HG03039 (cell line): ENCODE measurements around the gene GRK1.
"Not testable (repeated sequence)": the region's sequence is repeated elsewhere in the genome, so short reads cannot be mapped to it uniquely, and the experiment has no call there.

Experiments
- ATAC-seq: cut with Tn5 transposase; IDR thresholded peaks from one replicate; pipeline ENCODE4 v1.9.1; 2021; ENCODE audit warnings: mild to moderate bottlenecking, moderate library complexity; ENCODE audit not compliant: unreplicated experiment

Gene GRK1

GRCh38 chr13:113666951-113667701, at the start of gene GRK1:
Gene GRK1, plus strand, starts transcription at chr13:113667219. Its CDS starts 168 bp downstream, at chr13:113667387.
- ATAC-seq, result no peak

GRCh38 chr13:113617961-113618360, 49.1 kb upstream of the GRK1 start:
- ATAC-seq, result no peak

- no peak for ATAC-seq
These were observed 48.6 kb upstream of the GRK1 start for GRCh38 chr13:113618455-113618854.

GRCh38 chr13:113620036-113620796, 46.8 kb upstream of the GRK1 start:
- ATAC-seq, result no peak

GRCh38 chr13:113621046-113621445, 46.0 kb upstream of the GRK1 start:
- ATAC-seq, result no peak

GRCh38 chr13:113621498-113621897, 45.5 kb upstream of the GRK1 start:
- not testable (repeated sequence) for ATAC-seq

- not testable (repeated sequence) for ATAC-seq
These were observed 45.0 kb upstream of the GRK1 start for GRCh38 chr13:113621986-113622550.

GRCh38 chr13:113622791-113623490, 44.1 kb upstream of the GRK1 start:
- no peak for ATAC-seq

- ATAC-seq, result no peak
These were observed 43.4 kb upstream of the GRK1 start for GRCh38 chr13:113623491-113624234.

- ATAC-seq, result no peak
These were observed 42.8 kb upstream of the GRK1 start for GRCh38 chr13:113624235-113624587.

GRCh38 chr13:113624640-113625304, 42.2 kb upstream of the GRK1 start:
- not testable (repeated sequence) for ATAC-seq

- ATAC-seq, result no peak
These were observed 40.9 kb upstream of the GRK1 start for GRCh38 chr13:113625965-113626721.

- ATAC-seq, result no peak
These were observed 39.9 kb upstream of the GRK1 start for GRCh38 chr13:113627136-113627535.

- ATAC-seq, result no peak
These were observed 38.4 kb upstream of the GRK1 start for GRCh38 chr13:113628291-113629270.

- ATAC-seq, result no peak
These were observed 37.2 kb upstream of the GRK1 start for GRCh38 chr13:113629866-113630265.

GRCh38 chr13:113630296-113630695, 36.7 kb upstream of the GRK1 start:
- ATAC-seq, result no peak

- no peak for ATAC-seq
These were observed 36.2 kb upstream of the GRK1 start for GRCh38 chr13:113630804-113631203.
